K562 (cell line): ENCODE data around the gene CFAP69. TPM values are rescaled to one million over a fixed set of nuclear protein-coding genes. Genes with fewer than 3 reads are reported as not detected.
A peak's percentile ranks its signal among the peaks of the same experiment; 100 is the strongest.

ENCODE experiments used
- CSDE1 ChIP-seq, 2 experiments: fragments of 450-650 bp; IDR thresholded peaks; 2 replicates each; pipeline ENCODE4 v1.6.1; 2016; ENCODE audit warnings: mild to moderate bottlenecking in 1 of 2
- E2F3 ChIP-seq: fragments of 250-450 bp; sonication (Bioruptor Pico); IDR thresholded peaks from 2 replicates; pipeline ENCODE4 v1.4.0; 2020; ENCODE audit warnings: mild to moderate bottlenecking
- FOXA3 ChIP-seq, 2 experiments: fragments of 450-650 bp in 1 of 2; sonication (generic) in 1 of 2; formaldehyde crosslinking; IDR thresholded peaks in 1 of 2; conservative IDR thresholded peaks in 1 of 2; 2 replicates each; pipeline versions ENCODE4 v1.4.0 to v1.8.0; 2020 to 2022; ENCODE audit warnings: mild to moderate bottlenecking in 2 of 2, missing genetic modification reagents in 1 of 2
- FOXP1 ChIP-seq: sonication (generic); formaldehyde crosslinking; IDR thresholded peaks from 2 replicates; pipeline ENCODE4 v1.8.0; 2022; ENCODE audit warnings: mild to moderate bottlenecking, missing genetic modification reagents
- MECOM ChIP-seq: fragments of 250-450 bp; sonication (Bioruptor Pico); IDR thresholded peaks from 2 replicates; pipeline ENCODE4 v1.8.0; 2022; ENCODE audit warnings: inconsistent platforms
- MED1 ChIP-seq: sonication (generic); formaldehyde crosslinking; IDR thresholded peaks from 2 replicates; pipeline ENCODE4 v1.8.1; 2023; ENCODE audit warnings: missing genetic modification reagents, borderline replicate concordance
- MEF2A ChIP-seq: IDR thresholded peaks from 2 replicates; pipeline ENCODE4 v1.6.1; 2011; ENCODE audit warnings: low read depth, mild to moderate bottlenecking, low read length, moderate library complexity; ENCODE audit not compliant: control insufficient read depth
- MLLT1 ChIP-seq, 2 experiments: fragments of 450-650 bp; IDR thresholded peaks; 2 replicates each; pipeline ENCODE4 v1.6.1; 2016
- MYNN ChIP-seq, 2 experiments: sonication (generic); formaldehyde crosslinking in 1 of 2; IDR thresholded peaks; 2 replicates each; pipeline versions ENCODE4 v1.5.0 to v1.6.1; 2016 to 2020; ENCODE audit warnings: antibody characterized with exemption in 1 of 2, missing genetic modification reagents in 1 of 2
- NFYB ChIP-seq: IDR thresholded peaks from 2 replicates; pipeline ENCODE4 v1.6.1; 2011; ENCODE audit warnings: mild to moderate bottlenecking, moderate library complexity; ENCODE audit not compliant: insufficient read length; ENCODE audit errors: extremely low read depth
- POLR2AphosphoS2 ChIP-seq: IDR thresholded peaks from 2 replicates; pipeline ENCODE4 v1.6.1; 2012; ENCODE audit warnings: low read length, improper control_type of control experiment
- PTRF ChIP-seq: fragments of 450-650 bp; IDR thresholded peaks from 2 replicates; pipeline ENCODE4 v1.6.1; 2016; ENCODE audit warnings: mild to moderate bottlenecking, missing genetic modification characterization, missing compliant biosample characterization
- RFX1 ChIP-seq: fragments of 450-650 bp; IDR thresholded peaks from 2 replicates; pipeline ENCODE4 v1.6.1; 2016; ENCODE audit warnings: mild to moderate bottlenecking, moderate library complexity
- SMARCA5 ChIP-seq: fragments of 450-650 bp; IDR thresholded peaks from 2 replicates; pipeline ENCODE4 v1.6.1; 2016
- SOX6 ChIP-seq: fragments of 450-650 bp; IDR thresholded peaks from 2 replicates; pipeline ENCODE4 v1.6.1; 2014; ENCODE audit warnings: mild to moderate bottlenecking
- TEAD1 ChIP-seq, 2 experiments: fragments of 450-650 bp in 1 of 2; sonication (generic) in 1 of 2; formaldehyde crosslinking; IDR thresholded peaks; 2 replicates each; pipeline versions ENCODE4 v1.4.0 to v1.8.0; 2020 to 2022; ENCODE audit warnings: mild to moderate bottlenecking in 2 of 2, missing genetic modification reagents in 1 of 2
- TFAP4 ChIP-seq: sonication (generic); formaldehyde crosslinking; IDR thresholded peaks from 2 replicates; pipeline ENCODE4 v1.8.0; 2022; ENCODE audit warnings: missing genetic modification reagents, mild to moderate bottlenecking, moderate library complexity, borderline replicate concordance
- TOE1 ChIP-seq, 2 experiments: fragments of 450-650 bp in 1 of 2; sonication (generic) in 1 of 2; formaldehyde crosslinking in 1 of 2; IDR thresholded peaks; 2 replicates each; pipeline versions ENCODE4 v1.7.1 to v1.8.0; 2016 to 2022; ENCODE audit warnings: borderline replicate concordance in 2 of 2, mild to moderate bottlenecking in 2 of 2, antibody characterized with exemption in 1 of 2, inconsistent platforms in 1 of 2, low read depth in 1 of 2, missing genetic modification reagents in 1 of 2, moderate library complexity in 1 of 2
- ZBTB9 ChIP-seq: fragments of 450-650 bp; formaldehyde crosslinking; IDR thresholded peaks from 2 replicates; pipeline ENCODE4 v1.4.0; 2020; ENCODE audit warnings: mild to moderate bottlenecking, moderate library complexity
- ZNF23 ChIP-seq: fragments of 250-450 bp; sonication (Bioruptor Pico); IDR thresholded peaks from 2 replicates; pipeline ENCODE4 v1.4.0; 2020; ENCODE audit warnings: mild to moderate bottlenecking
- ZNF239 ChIP-seq: fragments of 250-450 bp; sonication (Bioruptor Pico); IDR thresholded peaks from 2 replicates; pipeline ENCODE4 v1.4.0; 2020; ENCODE audit warnings: mild to moderate bottlenecking
- ZNF274 ChIP-seq: IDR thresholded peaks from 2 replicates; pipeline ENCODE4 v1.6.1; 2011; ENCODE audit warnings: low read depth, mild to moderate bottlenecking, low read length, moderate library complexity, borderline replicate concordance
- ZNF3 ChIP-seq: fragments of 250-450 bp; sonication (Bioruptor Pico); IDR thresholded peaks from 2 replicates; pipeline ENCODE4 v1.5.0; 2021; ENCODE audit warnings: mild to moderate bottlenecking, moderate library complexity
- polyA plus RNA-seq, 8 experiments: library from polyadenylated mRNA; depleted of rRNA in 4 of 8; stranded (reverse) in 5 of 8; unstranded in 3 of 8; fragments of >200 nt; fragmentation: Nextera tagmentation in 2 of 8; fragmentation: Illumina TruSeq in 1 of 8; extraction: Ambion mirVana in 2 of 8; extraction: Trizol in 1 of 8; gene quantifications; 2 replicates each; pipeline versions ENCODE4 v1.2.1 to v1.2.3, GENCODE V29; 2011 to 2014; ENCODE audit warnings: inconsistent platforms in 1 of 8, missing spikeins in 1 of 8
- total RNA-seq, 7 experiments: library from RNA; depleted of rRNA in 6 of 7; stranded (reverse); fragments of >200 nt in 6 of 7; fragmentation: Illumina TruSeq in 2 of 7; extraction: Trizol in 2 of 7; gene quantifications; 2 replicates each; pipeline versions ENCODE4 v1.2.1 to v1.2.3, GENCODE V29; 2011 to 2021; ENCODE audit warnings: low replicate concordance in 1 of 7

The CFAP69 gene
- total and polyA plus RNA-seq, 9 of the 15 experiments (the other 6 are each of a cell fraction or from before 2014, with no cell fraction given), result 0.24 to 5.1 (median 1.7) TPM

- TF ChIP-seq ZNF3 (CRISPR knock-in tag) (no peak), CSDE1 (IDR thresholded peaks at IDR 0.05) (peak in 1 of 2 experiments; percentile 62; a peak in 2 of 4 replicates), ZNF239 (CRISPR knock-in tag) (no peak), POLR2AphosphoS2 (no peak), ZBTB9 (CRISPR knock-in tag) (peak; percentile 59; the same call in 1 of the 2 replicates), MEF2A (no peak), PTRF (tag) (no peak), ZNF23 (CRISPR knock-in tag) (no peak), SOX6 (0 out of 2 replicates have a peak, but pooled peaks have one; percentile 52), MECOM (no peak), FOXP1 (CRISPR knock-in tag) (peak; percentile 29; the same call in 1 of the 2 replicates), E2F3 (0 out of 2 replicates have a peak, but pooled peaks have one; percentile 15), FOXA3 (CRISPR knock-in tag; conservative IDR thresholded peaks at IDR 0.05 in 1 of 2, IDR thresholded peaks at IDR 0.05 in 1 of 2) (no peak), MED1 (CRISPR knock-in tag) (no peak), TEAD1 (CRISPR knock-in tag; IDR thresholded peaks at IDR 0.05) (no peak), TFAP4 (CRISPR knock-in tag) (peak; percentile 72; the same call in 1 of the 2 replicates), SMARCA5 (0 out of 2 replicates have a peak, but pooled peaks have one; percentile 61), MLLT1 (IDR thresholded peaks at IDR 0.05) (peak in 1 of 2 experiments; percentile 76; a peak in 2 of 4 replicates), ZNF274 (no peak), MYNN (IDR thresholded peaks at IDR 0.05) (no peak), MYNN (CRISPR knock-in tag; IDR thresholded peaks at IDR 0.05) (no peak), TOE1 (IDR thresholded peaks at IDR 0.05; ENCODE audit: borderline replicate concordance) (peak; percentile 74; the same call in 1 of the 2 replicates), TOE1 (CRISPR knock-in tag; IDR thresholded peaks at IDR 0.05; ENCODE audit: borderline replicate concordance, low read depth) (no peak), RFX1 (peak; percentile 96), NFYB (no peak)
Observed at GRCh38 chr7:90244909-90245851, at the start of gene CFAP69 (continued).
